ENCODE data around the gene TPPP2.
A peak's percentile ranks its signal among the peaks of the same experiment; 100 is the strongest.

DNA sequence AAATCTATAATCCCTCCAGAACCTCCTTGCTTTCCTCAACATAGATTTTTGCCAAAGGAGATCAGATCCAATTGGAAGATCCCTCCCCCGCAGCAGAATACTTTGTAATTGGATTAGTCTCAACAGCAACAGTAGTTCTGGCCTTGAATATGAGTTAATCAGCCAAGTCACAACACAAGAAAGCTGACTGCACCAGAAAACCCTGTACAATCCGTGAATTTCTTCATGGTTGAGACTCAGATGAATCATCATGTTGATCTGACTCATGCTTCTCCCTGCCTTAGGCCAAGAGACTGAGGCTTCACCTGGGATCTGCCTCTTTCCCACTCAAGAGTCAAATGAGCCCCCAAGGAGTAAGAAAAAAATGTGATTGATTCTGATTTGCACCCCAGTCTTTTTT is 43.2 kb upstream of the TPPP2 start:
- TF ChIP-seq RAD21 (IDR thresholded peaks at IDR 0.05; ENCODE audit: low read length) (no peak), CEBPB (IDR thresholded peaks at IDR 0.05; ENCODE audit: low read depth, low read length) (peak; percentile 68; the same call in 1 of the 2 replicates), POLR2A (IDR thresholded peaks at IDR 0.05; ENCODE audit: low read depth, low read length) (no peak), MAFK (IDR thresholded peaks at IDR 0.05; ENCODE audit: low read depth, low read length) (peak; percentile 76)
- TF ChIP-seq, protein P1, sequence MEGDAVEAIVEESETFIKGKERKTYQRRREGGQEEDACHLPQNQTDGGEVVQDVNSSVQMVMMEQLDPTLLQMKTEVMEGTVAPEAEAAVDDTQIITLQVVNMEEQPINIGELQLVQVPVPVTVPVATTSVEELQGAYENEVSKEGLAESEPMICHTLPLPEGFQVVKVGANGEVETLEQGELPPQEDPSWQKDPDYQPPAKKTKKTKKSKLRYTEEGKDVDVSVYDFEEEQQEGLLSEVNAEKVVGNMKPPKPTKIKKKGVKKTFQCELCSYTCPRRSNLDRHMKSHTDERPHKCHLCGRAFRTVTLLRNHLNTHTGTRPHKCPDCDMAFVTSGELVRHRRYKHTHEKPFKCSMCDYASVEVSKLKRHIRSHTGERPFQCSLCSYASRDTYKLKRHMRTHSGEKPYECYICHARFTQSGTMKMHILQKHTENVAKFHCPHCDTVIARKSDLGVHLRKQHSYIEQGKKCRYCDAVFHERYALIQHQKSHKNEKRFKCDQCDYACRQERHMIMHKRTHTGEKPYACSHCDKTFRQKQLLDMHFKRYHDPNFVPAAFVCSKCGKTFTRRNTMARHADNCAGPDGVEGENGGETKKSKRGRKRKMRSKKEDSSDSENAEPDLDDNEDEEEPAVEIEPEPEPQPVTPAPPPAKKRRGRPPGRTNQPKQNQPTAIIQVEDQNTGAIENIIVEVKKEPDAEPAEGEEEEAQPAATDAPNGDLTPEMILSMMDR (conservative IDR thresholded peaks at IDR 0.05; ENCODE audit: low read depth, low read length) = no peak
- TF ChIP-seq, protein P2, sequence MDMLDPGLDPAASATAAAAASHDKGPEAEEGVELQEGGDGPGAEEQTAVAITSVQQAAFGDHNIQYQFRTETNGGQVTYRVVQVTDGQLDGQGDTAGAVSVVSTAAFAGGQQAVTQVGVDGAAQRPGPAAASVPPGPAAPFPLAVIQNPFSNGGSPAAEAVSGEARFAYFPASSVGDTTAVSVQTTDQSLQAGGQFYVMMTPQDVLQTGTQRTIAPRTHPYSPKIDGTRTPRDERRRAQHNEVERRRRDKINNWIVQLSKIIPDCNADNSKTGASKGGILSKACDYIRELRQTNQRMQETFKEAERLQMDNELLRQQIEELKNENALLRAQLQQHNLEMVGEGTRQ (IDR thresholded peaks at IDR 0.05; ENCODE audit: low read depth, low read length) = no peak
- TF ChIP-seq, protein P3, sequence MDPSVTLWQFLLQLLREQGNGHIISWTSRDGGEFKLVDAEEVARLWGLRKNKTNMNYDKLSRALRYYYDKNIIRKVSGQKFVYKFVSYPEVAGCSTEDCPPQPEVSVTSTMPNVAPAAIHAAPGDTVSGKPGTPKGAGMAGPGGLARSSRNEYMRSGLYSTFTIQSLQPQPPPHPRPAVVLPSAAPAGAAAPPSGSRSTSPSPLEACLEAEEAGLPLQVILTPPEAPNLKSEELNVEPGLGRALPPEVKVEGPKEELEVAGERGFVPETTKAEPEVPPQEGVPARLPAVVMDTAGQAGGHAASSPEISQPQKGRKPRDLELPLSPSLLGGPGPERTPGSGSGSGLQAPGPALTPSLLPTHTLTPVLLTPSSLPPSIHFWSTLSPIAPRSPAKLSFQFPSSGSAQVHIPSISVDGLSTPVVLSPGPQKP (IDR thresholded peaks at IDR 0.05; ENCODE audit: borderline replicate concordance, low read depth, low read length) = no peak

Data from IMR-90 (cell line).